OCI-LY7 (cell line): ENCODE measurements around the gene DNASE2.

Experiments used
- EZH2phosphoT487 ChIP-seq: fragments of 200-600 bp; sonication (generic); IDR thresholded peaks from 2 replicates; pipeline ENCODE4 v1.6.1; 2018; ENCODE audit warnings: low read depth, borderline replicate concordance, mild to moderate bottlenecking, mixed run types, antibody characterized with exemption, low read length, moderate library complexity, mixed read lengths
- TF ChIP-seq, protein P1 (sequence below): fragments of 200-600 bp; sonication (generic); conservative IDR thresholded peaks from 2 replicates; pipeline ENCODE4 v1.5.1; 2014; ENCODE audit warnings: mild to moderate bottlenecking, antibody characterized with exemption, low read length, moderate library complexity, mixed read lengths

DNA sequence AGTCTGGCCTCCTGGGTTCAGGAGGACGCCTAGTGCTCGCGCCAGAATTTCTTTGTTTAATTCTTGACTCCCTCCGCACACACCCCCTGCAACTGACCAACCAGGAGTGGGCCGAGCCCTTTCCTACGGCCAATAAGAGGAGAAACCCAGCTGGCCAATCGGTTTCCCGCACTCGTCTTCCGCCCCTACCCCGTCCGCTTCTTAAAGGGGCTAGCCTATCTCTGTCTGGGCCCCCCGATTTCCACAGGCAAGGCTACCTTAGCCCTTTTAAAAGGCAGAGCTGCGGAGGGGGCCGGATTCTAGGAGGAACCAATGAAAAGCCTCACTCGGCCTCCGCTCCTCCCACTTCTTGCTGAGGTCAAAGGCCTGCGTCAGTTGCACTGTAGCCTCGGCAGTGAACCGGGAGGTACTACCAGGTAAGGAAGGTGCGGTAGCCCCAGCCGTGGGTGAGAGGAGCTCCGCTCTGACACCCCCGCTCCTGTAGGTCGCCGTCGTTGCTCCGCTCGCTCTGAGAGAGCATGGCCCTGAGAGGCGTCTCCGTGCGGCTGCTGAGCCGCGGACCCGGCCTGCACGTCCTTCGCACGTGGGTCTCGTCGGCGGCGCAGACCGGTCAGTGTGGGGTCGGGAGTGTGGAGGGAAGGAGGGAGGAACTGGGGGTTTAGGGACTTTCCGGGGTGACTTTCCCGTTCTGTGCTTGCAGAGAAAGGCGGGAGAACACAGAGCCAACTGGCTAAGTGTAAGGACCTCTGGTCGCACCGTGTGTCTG is 9.7 kb upstream of the DNASE2 start, which contains the start of gene GCDH:
- TF ChIP-seq, protein P1, sequence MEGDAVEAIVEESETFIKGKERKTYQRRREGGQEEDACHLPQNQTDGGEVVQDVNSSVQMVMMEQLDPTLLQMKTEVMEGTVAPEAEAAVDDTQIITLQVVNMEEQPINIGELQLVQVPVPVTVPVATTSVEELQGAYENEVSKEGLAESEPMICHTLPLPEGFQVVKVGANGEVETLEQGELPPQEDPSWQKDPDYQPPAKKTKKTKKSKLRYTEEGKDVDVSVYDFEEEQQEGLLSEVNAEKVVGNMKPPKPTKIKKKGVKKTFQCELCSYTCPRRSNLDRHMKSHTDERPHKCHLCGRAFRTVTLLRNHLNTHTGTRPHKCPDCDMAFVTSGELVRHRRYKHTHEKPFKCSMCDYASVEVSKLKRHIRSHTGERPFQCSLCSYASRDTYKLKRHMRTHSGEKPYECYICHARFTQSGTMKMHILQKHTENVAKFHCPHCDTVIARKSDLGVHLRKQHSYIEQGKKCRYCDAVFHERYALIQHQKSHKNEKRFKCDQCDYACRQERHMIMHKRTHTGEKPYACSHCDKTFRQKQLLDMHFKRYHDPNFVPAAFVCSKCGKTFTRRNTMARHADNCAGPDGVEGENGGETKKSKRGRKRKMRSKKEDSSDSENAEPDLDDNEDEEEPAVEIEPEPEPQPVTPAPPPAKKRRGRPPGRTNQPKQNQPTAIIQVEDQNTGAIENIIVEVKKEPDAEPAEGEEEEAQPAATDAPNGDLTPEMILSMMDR = no peak
- TF ChIP-seq EZH2phosphoT487 = no peak
